ENCODE measurements around the gene CMC1.

CMC1 gene

GRCh38 chr3:28226020-28226419 is 15.4 kb upstream of the CMC1 start:
- Mint-ChIP-seq H3K4me3 (no peak overlapping the region), H3K4me1 (ENCODE audit: low read depth) (no peaks in the 10 kb centered on the region), H3K36me3 (ENCODE audit: low read depth) (no peaks in the 10 kb centered on the region), H3K9me3 (peaks cover 1% of the 10 kb centered on the region), H3K27me3 (no peaks in the 10 kb centered on the region), H3K27ac (no peak overlapping the region)
- intact Hi-C loops (cut with micrococcal nuclease) = no loop called here

- H3K9me3 Mint-ChIP-seq = no peaks in the 10 kb centered on the region
- H3K36me3 Mint-ChIP-seq (ENCODE audit: low read depth) = no peaks in the 10 kb centered on the region
- no peak overlapping the region for H3K4me3 Mint-ChIP-seq
- no peak overlapping the region for H3K27ac Mint-ChIP-seq
- no peaks in the 10 kb centered on the region for H3K27me3 Mint-ChIP-seq
- intact Hi-C loops (cut with micrococcal nuclease) = no loop called here
- no peaks in the 10 kb centered on the region for H3K4me1 Mint-ChIP-seq (ENCODE audit: low read depth)
Observed at GRCh38 chr3:28228623-28229022, 12.8 kb upstream of the CMC1 start.

GRCh38 chr3:28232659-28233058 is 8.8 kb upstream of the CMC1 start:
- intact Hi-C loops (cut with micrococcal nuclease) = no loop called here
- no peak overlapping the region for H3K27ac Mint-ChIP-seq
- no peaks in the 10 kb centered on the region for H3K9me3 Mint-ChIP-seq
- no peaks in the 10 kb centered on the region for H3K36me3 Mint-ChIP-seq (ENCODE audit: low read depth)
- H3K27me3 Mint-ChIP-seq = peaks cover 2% of the 10 kb centered on the region
- no peaks in the 10 kb centered on the region for H3K4me1 Mint-ChIP-seq (ENCODE audit: low read depth)
- no peak overlapping the region for H3K4me3 Mint-ChIP-seq

GRCh38 chr3:28234454-28234853 is 7.0 kb upstream of the CMC1 start:
- H3K27ac Mint-ChIP-seq = no peak overlapping the region
- intact Hi-C loops (cut with micrococcal nuclease) = no loop called here
- no peak overlapping the region for H3K4me3 Mint-ChIP-seq
- H3K27me3 Mint-ChIP-seq = peaks cover 2% of the 10 kb centered on the region
- H3K36me3 Mint-ChIP-seq (ENCODE audit: low read depth) = no peaks in the 10 kb centered on the region
- H3K4me1 Mint-ChIP-seq (ENCODE audit: low read depth) = no peaks in the 10 kb centered on the region
- H3K9me3 Mint-ChIP-seq = no peaks in the 10 kb centered on the region

GRCh38 chr3:28239108-28239507 is 2.3 kb upstream of the CMC1 start:
- Mint-ChIP-seq H3K4me3 (no peak overlapping the region), H3K27me3 (peaks cover 2% of the 10 kb centered on the region), H3K9me3 (no peaks in the 10 kb centered on the region), H3K4me1 (ENCODE audit: low read depth) (peaks cover 27% of the 10 kb centered on the region), H3K36me3 (ENCODE audit: low read depth) (peaks cover 17% of the 10 kb centered on the region), H3K27ac (no peak overlapping the region)
- intact Hi-C loops (cut with micrococcal nuclease) = no loop called here

- H3K4me3 Mint-ChIP-seq = no peak overlapping the region
- H3K27ac Mint-ChIP-seq = no peak overlapping the region
- no peaks in the 10 kb centered on the region for H3K9me3 Mint-ChIP-seq
- H3K27me3 Mint-ChIP-seq = peaks cover 2% of the 10 kb centered on the region
- H3K36me3 Mint-ChIP-seq (ENCODE audit: low read depth) = peaks cover 23% of the 10 kb centered on the region
- peaks cover 39% of the 10 kb centered on the region for H3K4me1 Mint-ChIP-seq (ENCODE audit: low read depth)
- intact Hi-C loops (cut with micrococcal nuclease) = loop anchor here (10.0 kb wide), 1 partner anchor 86 kb away; no protein-coding TSS in a partner anchor
Observed at GRCh38 chr3:28240441-28240840, 978 bp upstream of the CMC1 start.

GRCh38 chr3:28242519-28242918 is 1.1 kb downstream of the CMC1 start:
- Mint-ChIP-seq H3K4me1 (ENCODE audit: low read depth) (peaks cover 52% of the 10 kb centered on the region), H3K36me3 (ENCODE audit: low read depth) (peaks cover 23% of the 10 kb centered on the region), H3K4me3 (peak overlapping the region; percentile 85), H3K27me3 (no peaks in the 10 kb centered on the region), H3K27ac (peak overlapping the region; percentile 92), H3K9me3 (no peaks in the 10 kb centered on the region)
- intact Hi-C loops (cut with micrococcal nuclease) = loop anchor here (10.0 kb wide), 1 partner anchor 88 kb away; no protein-coding TSS in a partner anchor

- intact Hi-C loops (cut with micrococcal nuclease) = loop anchor here (2.0 to 10.0 kb wide), 2 partner anchors 89 to 105 kb away; partner anchors contain the start of genes AZI2 and ZCWPW2
- H3K27ac Mint-ChIP-seq = peak overlapping the region; percentile 92
- H3K27me3 Mint-ChIP-seq = no peaks in the 10 kb centered on the region
- H3K4me1 Mint-ChIP-seq (ENCODE audit: low read depth) = peaks cover 57% of the 10 kb centered on the region
- peak overlapping the region; percentile 8 for H3K4me3 Mint-ChIP-seq
- H3K9me3 Mint-ChIP-seq = no peaks in the 10 kb centered on the region
- H3K36me3 Mint-ChIP-seq (ENCODE audit: low read depth) = peaks cover 23% of the 10 kb centered on the region
Observed at GRCh38 chr3:28243424-28244106, 2.1 kb downstream of the CMC1 start.

- Mint-ChIP-seq H3K4me1 (ENCODE audit: low read depth) (peaks cover 57% of the 10 kb centered on the region), H3K27ac (peak overlapping the region; percentile 92), H3K4me3 (peak overlapping the region; percentile 37), H3K9me3 (no peaks in the 10 kb centered on the region), H3K36me3 (ENCODE audit: low read depth) (peaks cover 23% of the 10 kb centered on the region), H3K27me3 (no peaks in the 10 kb centered on the region)
- intact Hi-C loops (cut with micrococcal nuclease) = loop anchor here (2.0 to 10.0 kb wide), 2 partner anchors 90 to 104 kb away; partner anchors contain the start of genes AZI2 and ZCWPW2
Observed at GRCh38 chr3:28244491-28244890, 3.1 kb downstream of the CMC1 start.

GRCh38 chr3:28247286-28247685 is 5.9 kb downstream of the CMC1 start:
- intact Hi-C loops (cut with micrococcal nuclease) = loop anchor here (10.0 kb wide), 1 partner anchor 92 kb away; no protein-coding TSS in a partner anchor
- Mint-ChIP-seq H3K27me3 (no peaks in the 10 kb centered on the region), H3K36me3 (ENCODE audit: low read depth) (peaks cover 12% of the 10 kb centered on the region), H3K27ac (no peak overlapping the region), H3K9me3 (no peaks in the 10 kb centered on the region), H3K4me3 (no peak overlapping the region), H3K4me1 (ENCODE audit: low read depth) (peaks cover 73% of the 10 kb centered on the region)

GRCh38 chr3:28250999-28251398 is 9.6 kb downstream of the CMC1 start:
- Mint-ChIP-seq H3K36me3 (ENCODE audit: low read depth) (peaks cover 5% of the 10 kb centered on the region), H3K4me1 (ENCODE audit: low read depth) (peaks cover 63% of the 10 kb centered on the region), H3K9me3 (no peaks in the 10 kb centered on the region), H3K27me3 (no peaks in the 10 kb centered on the region), H3K4me3 (no peak overlapping the region), H3K27ac (peak overlapping the region; percentile 4)
- intact Hi-C loops (cut with micrococcal nuclease) = no loop called here

GRCh38 chr3:28252001-28252431 is 10.6 kb downstream of the CMC1 start:
- Mint-ChIP-seq H3K36me3 (ENCODE audit: low read depth) (peaks cover 5% of the 10 kb centered on the region), H3K4me1 (ENCODE audit: low read depth) (peaks cover 54% of the 10 kb centered on the region), H3K9me3 (no peaks in the 10 kb centered on the region), H3K4me3 (no peak overlapping the region), H3K27ac (no peak overlapping the region), H3K27me3 (no peaks in the 10 kb centered on the region)
- intact Hi-C loops (cut with micrococcal nuclease) = no loop called here

- Mint-ChIP-seq H3K27me3 (no peaks in the 10 kb centered on the region), H3K9me3 (no peaks in the 10 kb centered on the region), H3K4me3 (no peak overlapping the region), H3K27ac (no peak overlapping the region), H3K4me1 (ENCODE audit: low read depth) (peaks cover 50% of the 10 kb centered on the region), H3K36me3 (ENCODE audit: low read depth) (peaks cover 5% of the 10 kb centered on the region)
- intact Hi-C loops (cut with micrococcal nuclease) = no loop called here
Observed at GRCh38 chr3:28253040-28253715, 11.8 kb downstream of the CMC1 start.

- no peak overlapping the region for H3K4me3 Mint-ChIP-seq
- intact Hi-C loops (cut with micrococcal nuclease) = no loop called here
- peaks cover 27% of the 10 kb centered on the region for H3K36me3 Mint-ChIP-seq (ENCODE audit: low read depth)
Observed at GRCh38 chr3:28262001-28262400, 20.6 kb downstream of the CMC1 start.

More at GRCh38 chr3:28262001-28262400, 20.6 kb downstream of the CMC1 start:
- Mint-ChIP-seq H3K4me1 (ENCODE audit: low read depth) (no peaks in the 10 kb centered on the region), H3K27ac (no peak overlapping the region), H3K9me3 (no peaks in the 10 kb centered on the region), H3K27me3 (no peaks in the 10 kb centered on the region)
